Neural progenitor cell (in vitro differentiated cells): Measurements from ENCODE around the gene THSD4. TPM values are rescaled to one million over a fixed set of nuclear protein-coding genes. Genes with fewer than 3 reads are reported as not detected.

Experiments used
- DNase-seq: peaks from one replicate; pipeline ENCODE4 v3.0.0-alpha.2; 2016; ENCODE audit warnings: low spot score
- H2AFZ ChIP-seq: fragments of 200-600 bp; sonication (generic); replicated peaks from 2 replicates; pipeline ENCODE4 v1.6.1; 2016; ENCODE audit warnings: antibody characterized with exemption
- H3F3A ChIP-seq: fragments of 200-600 bp; sonication (generic); 2 replicates; pipeline ENCODE4 v1.6.1; 2016; ENCODE audit warnings: antibody characterized with exemption, low read depth
- H3K27ac ChIP-seq: fragments of 200-600 bp; sonication (generic); 2 replicates; pipeline ENCODE4 v1.5.1; 2016; ENCODE audit warnings: mild to moderate bottlenecking
- H3K27me3 ChIP-seq: fragments of 200-600 bp; sonication (generic); 2 replicates; pipeline ENCODE4 v1.6.1; 2016; ENCODE audit warnings: mild to moderate bottlenecking, moderate library complexity
- H3K36me3 ChIP-seq: fragments of 200-600 bp; sonication (generic); 2 replicates; pipeline ENCODE4 v1.5.1; 2016
- H3K4me1 ChIP-seq: fragments of 200-600 bp; sonication (generic); 2 replicates; pipeline ENCODE4 v1.6.1; 2016; ENCODE audit warnings: mixed run types
- H3K4me2 ChIP-seq: fragments of 200-600 bp; sonication (generic); 2 replicates; pipeline ENCODE4 v1.6.1; 2016
- H3K4me3 ChIP-seq: fragments of 200-600 bp; sonication (generic); 2 replicates; pipeline ENCODE4 v1.5.1; 2016
- H3K79me2 ChIP-seq: fragments of 200-600 bp; sonication (generic); 2 replicates; pipeline ENCODE4 v1.6.1; 2016; ENCODE audit warnings: low read depth
- H3K9ac ChIP-seq: fragments of 200-600 bp; sonication (generic); 2 replicates; pipeline ENCODE4 v1.6.1; 2016
- H3K9me3 ChIP-seq: fragments of 200-600 bp; sonication (generic); 2 replicates; pipeline ENCODE4 v1.5.1; 2016; ENCODE audit warnings: low read depth
- H4K20me1 ChIP-seq: fragments of 200-600 bp; sonication (generic); 2 replicates; pipeline ENCODE4 v1.6.1; 2016; ENCODE audit warnings: low read depth
- H3K27ac Mint-ChIP-seq: 3 replicates; pipeline ENCODE4 v1.8.0; 2021; ENCODE audit warnings: mixed read lengths
- H3K27me3 Mint-ChIP-seq: 2 replicates; pipeline ENCODE4 v1.8.0; 2022; ENCODE audit warnings: low read depth, mild to moderate bottlenecking, inconsistent platforms, moderate library complexity, mixed read lengths; ENCODE audit not compliant: insufficient read depth
- H3K36me3 Mint-ChIP-seq: 3 replicates; pipeline ENCODE4 v1.8.0; 2021; ENCODE audit warnings: mixed read lengths
- H3K4me1 Mint-ChIP-seq: 3 replicates; pipeline ENCODE4 v1.8.0; 2021; ENCODE audit warnings: mixed read lengths
- H3K4me3 Mint-ChIP-seq: 3 replicates; pipeline ENCODE4 v1.8.0; 2021; ENCODE audit warnings: mild to moderate bottlenecking, moderate library complexity, mixed read lengths
- H3K9me3 Mint-ChIP-seq: 3 replicates; pipeline ENCODE4 v1.8.0; 2020; ENCODE audit warnings: mixed read lengths
- CTCF ChIP-seq: fragments of 200-600 bp; sonication (generic); IDR thresholded peaks from 2 replicates; pipeline ENCODE4 v1.5.1; 2017; ENCODE audit warnings: antibody characterized with exemption, mild to moderate bottlenecking
- EZH2 ChIP-seq: fragments of 200-600 bp; sonication (generic); IDR thresholded peaks from 2 replicates; pipeline ENCODE4 v1.6.1; 2017; ENCODE audit warnings: antibody characterized with exemption, mild to moderate bottlenecking, moderate library complexity
- EZH2phosphoT487 ChIP-seq: fragments of 200-600 bp; sonication (generic); IDR thresholded peaks from 2 replicates; pipeline ENCODE4 v1.6.1; 2017; ENCODE audit warnings: antibody characterized with exemption
- total RNA-seq: library from RNA; depleted of rRNA; stranded (reverse); fragments of >200 nt; gene quantifications from 2 replicates; pipeline ENCODE4 v1.2.3, GENCODE V29; 2015; ENCODE audit warnings: low replicate concordance

Gene THSD4
- total RNA-seq, 1 donor from 2014 or later: 2.4 TPM

DNA sequence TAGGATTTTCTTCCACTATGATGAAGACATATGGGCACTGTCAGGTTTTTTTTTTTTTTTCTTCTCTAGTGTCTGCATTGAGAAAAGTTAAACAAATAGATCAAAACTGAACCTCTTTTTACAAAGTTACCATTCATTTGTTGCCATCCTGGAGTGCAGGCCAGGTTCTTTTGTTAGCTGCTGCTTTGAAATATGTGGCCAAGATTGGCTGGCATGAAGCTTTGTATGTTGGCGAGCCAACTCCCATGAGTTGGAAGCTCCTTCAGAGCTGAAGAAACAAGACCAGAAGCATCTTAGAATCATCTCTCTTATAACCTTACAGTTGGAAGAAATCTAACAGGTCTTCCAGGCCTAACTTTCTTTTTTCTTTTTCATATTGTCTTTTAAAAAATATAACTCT, 346.5 kb downstream of the THSD4 start:
- no peaks in the 10 kb centered on the region for H3K79me2 ChIP-seq
- H3K27me3 ChIP-seq: no peaks in the 10 kb centered on the region
- Mint-ChIP-seq H3K27me3 (peaks cover 2% of the 10 kb centered on the region), H3K4me1 (peaks cover 16% of the 10 kb centered on the region), H3K4me3 (no peak overlapping the region), H3K9me3 (no peaks in the 10 kb centered on the region), H3K27ac (no peak overlapping the region), H3K36me3 (no peaks in the 10 kb centered on the region)
- no peaks in the 10 kb centered on the region for H4K20me1 ChIP-seq
- H3K36me3 ChIP-seq: no peaks in the 10 kb centered on the region
- DNase-seq: no peak
- H3F3A ChIP-seq: peaks cover 5% of the 10 kb centered on the region
- TF ChIP-seq CTCF (no peak), EZH2phosphoT487 (no peak), EZH2 (no peak)
- H3K9me3 ChIP-seq: no peaks in the 10 kb centered on the region
- no peak overlapping the region for H3K9ac ChIP-seq
- H3K4me2 ChIP-seq: no peak overlapping the region
- no peak overlapping the region for H3K4me3 ChIP-seq
- H3K4me1 ChIP-seq: peaks cover 9% of the 10 kb centered on the region
- H2AFZ ChIP-seq: no peak overlapping the region
- H3K27ac ChIP-seq: no peak overlapping the region

DNA sequence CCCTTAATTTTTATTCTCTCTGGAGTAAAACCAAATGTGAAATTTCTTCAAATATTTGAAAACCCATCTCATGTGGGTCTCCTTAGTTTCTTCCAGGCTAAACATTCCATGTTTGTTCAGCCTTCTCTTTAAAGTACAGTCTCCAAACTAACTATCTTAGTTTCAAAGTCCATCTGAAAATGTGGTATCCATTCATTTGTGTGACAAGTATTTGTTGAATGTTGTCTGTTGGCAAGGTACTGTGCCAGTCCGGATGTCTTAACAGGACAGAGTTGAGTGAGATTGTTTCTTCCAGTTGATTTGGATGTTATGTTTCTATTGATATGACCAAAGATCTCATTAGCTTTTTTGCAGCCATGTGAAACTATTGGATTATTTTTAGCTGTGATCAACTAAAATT, 347.4 kb downstream of the THSD4 start:
- no peaks in the 10 kb centered on the region for H4K20me1 ChIP-seq
- Mint-ChIP-seq H3K9me3 (peaks cover 2% of the 10 kb centered on the region), H3K27ac (no peak overlapping the region), H3K36me3 (no peaks in the 10 kb centered on the region), H3K4me1 (peaks cover 16% of the 10 kb centered on the region), H3K27me3 (peaks cover 2% of the 10 kb centered on the region), H3K4me3 (no peak overlapping the region)
- TF ChIP-seq EZH2 (no peak), CTCF (no peak), EZH2phosphoT487 (no peak)
- no peak overlapping the region for H2AFZ ChIP-seq
- H3F3A ChIP-seq: peaks cover 5% of the 10 kb centered on the region
- H3K9ac ChIP-seq: no peak overlapping the region
- no peaks in the 10 kb centered on the region for H3K27me3 ChIP-seq
- no peaks in the 10 kb centered on the region for H3K9me3 ChIP-seq
- H3K79me2 ChIP-seq: no peaks in the 10 kb centered on the region
- no peaks in the 10 kb centered on the region for H3K36me3 ChIP-seq
- H3K4me3 ChIP-seq: no peak overlapping the region
- no peak overlapping the region for H3K4me2 ChIP-seq
- DNase-seq: no peak
- H3K4me1 ChIP-seq: peaks cover 9% of the 10 kb centered on the region
- no peak overlapping the region for H3K27ac ChIP-seq

DNA sequence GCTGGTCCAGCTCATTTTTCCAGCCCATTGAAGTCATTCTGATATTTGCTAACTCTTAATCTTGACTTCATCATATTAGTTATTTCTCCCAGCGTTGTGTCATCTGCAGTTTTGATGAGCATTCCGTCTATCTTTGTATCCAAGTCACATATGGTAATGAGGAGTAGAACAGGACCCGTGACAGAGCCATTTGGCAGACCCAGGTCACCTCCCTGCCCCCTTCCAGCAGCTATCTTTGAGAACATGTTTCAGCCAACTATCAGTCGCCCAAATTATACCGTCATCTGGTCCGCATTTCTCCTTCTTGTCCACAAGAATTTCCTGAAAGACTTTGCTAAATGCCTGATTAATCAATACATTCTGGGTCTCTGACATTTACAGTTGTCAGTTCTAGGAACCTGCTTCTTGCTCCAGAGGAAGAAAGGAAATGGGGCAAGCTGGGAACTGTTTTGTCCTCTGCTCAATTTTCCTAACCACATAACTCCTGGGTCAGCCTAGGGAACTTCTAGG, 347.9 kb downstream of the THSD4 start:
- no peak overlapping the region for H3K4me3 ChIP-seq
- H3F3A ChIP-seq: peaks cover 5% of the 10 kb centered on the region

More for the DNA sequence above, 347.9 kb downstream of the THSD4 start:
- Mint-ChIP-seq H3K4me1 (peaks cover 16% of the 10 kb centered on the region), H3K27me3 (peaks cover 2% of the 10 kb centered on the region), H3K4me3 (no peak overlapping the region), H3K36me3 (peaks cover 2% of the 10 kb centered on the region), H3K9me3 (peaks cover 4% of the 10 kb centered on the region), H3K27ac (no peak overlapping the region)
- no peaks in the 10 kb centered on the region for H3K36me3 ChIP-seq
- no peak for DNase-seq
- no peak overlapping the region for H3K4me2 ChIP-seq
- H3K9ac ChIP-seq: no peak overlapping the region
- H4K20me1 ChIP-seq: no peaks in the 10 kb centered on the region
- no peaks in the 10 kb centered on the region for H3K79me2 ChIP-seq
- peaks cover 9% of the 10 kb centered on the region for H3K4me1 ChIP-seq
- H3K27me3 ChIP-seq: no peaks in the 10 kb centered on the region
- H3K9me3 ChIP-seq: no peaks in the 10 kb centered on the region
- no peak overlapping the region for H3K27ac ChIP-seq
- no peak overlapping the region for H2AFZ ChIP-seq
- no peak for TF ChIP-seq EZH2phosphoT487
- no peak for TF ChIP-seq CTCF
- no peak for TF ChIP-seq EZH2
